Measurements from ENCODE around the gene SPEF2.

Gene SPEF2

GRCh38 chr5:35838370-35839042, 220.8 kb downstream of the SPEF2 start:
- CTCF ChIA-PET: no interaction called here
- TF ChIP-seq ZBTB17 (tag by site-specific recombination; IDR thresholded peaks at IDR 0.05) (no peak), ZNF2 (tag by site-specific recombination; IDR thresholded peaks at IDR 0.05) (no peak), ZNF112 (tag by site-specific recombination; IDR thresholded peaks at IDR 0.05) (no peak), HOXC10 (CRISPR knock-in tag; IDR thresholded peaks at IDR 0.05) (no peak), ZNF18 (tag by site-specific recombination; IDR thresholded peaks at IDR 0.05) (no peak), KLF1 (tag by site-specific recombination; IDR thresholded peaks at IDR 0.05) (no peak), SCRT2 (tag by site-specific recombination; IDR thresholded peaks at IDR 0.05) (no peak), ZNF654 (tag by site-specific recombination; IDR thresholded peaks at IDR 0.05; ENCODE audit: low read depth) (no peak), PRDM2 (tag by site-specific recombination; IDR thresholded peaks at IDR 0.05; ENCODE audit: borderline replicate concordance) (no peak), ZNF837 (tag by site-specific recombination; IDR thresholded peaks at IDR 0.05) (no peak), PATZ1 (tag by site-specific recombination; IDR thresholded peaks at IDR 0.05) (no peak), ZNF449 (tag by site-specific recombination; IDR thresholded peaks at IDR 0.05) (no peak), ZNF513 (tag by site-specific recombination; IDR thresholded peaks at IDR 0.05) (no peak), TRIM28 (IDR thresholded peaks at IDR 0.05; ENCODE audit: borderline replicate concordance, low read length) (no peak), ZNF24 (tag by site-specific recombination; IDR thresholded peaks at IDR 0.05) (no peak), ZNF174 (tag by site-specific recombination; IDR thresholded peaks at IDR 0.05) (no peak), SP7 (tag by site-specific recombination; IDR thresholded peaks at IDR 0.05) (no peak)

More at GRCh38 chr5:35838370-35839042, 220.8 kb downstream of the SPEF2 start:
- H3K36me3 ChIP-seq (ENCODE audit: control insufficient read depth in 2 of 2, insufficient read depth in 1 of 2, low read length in 2 of 2): no peaks in the 10 kb centered on the region
- no peaks in the 10 kb centered on the region for H3K4me1 ChIP-seq (ENCODE audit: control insufficient read depth, insufficient read depth, low read length)
- H3K27ac ChIP-seq (ENCODE audit: extremely low read depth, low read depth, low read length): no peak overlapping the region
- POLR2A ChIA-PET: no interaction called here
- no peak overlapping the region for H3K4me3 ChIP-seq (ENCODE audit: low read depth, low read length)
- H3K9me3 ChIP-seq (ENCODE audit: control insufficient read depth, insufficient read depth, low read depth, low read length): no peaks in the 10 kb centered on the region; the same call in 1 of the 2 replicates

All from HEK293 (cell line).